ENCODE results near the gene SEMA3F. TPM values are rescaled to one million over a fixed set of nuclear protein-coding genes. Genes with fewer than 3 reads are reported as not detected.

SEMA3F gene
- total and polyA plus RNA-seq, 2 of the 4 experiments (the other 2 are of a cell fraction): 7.3 to 23.3 TPM

DNA sequence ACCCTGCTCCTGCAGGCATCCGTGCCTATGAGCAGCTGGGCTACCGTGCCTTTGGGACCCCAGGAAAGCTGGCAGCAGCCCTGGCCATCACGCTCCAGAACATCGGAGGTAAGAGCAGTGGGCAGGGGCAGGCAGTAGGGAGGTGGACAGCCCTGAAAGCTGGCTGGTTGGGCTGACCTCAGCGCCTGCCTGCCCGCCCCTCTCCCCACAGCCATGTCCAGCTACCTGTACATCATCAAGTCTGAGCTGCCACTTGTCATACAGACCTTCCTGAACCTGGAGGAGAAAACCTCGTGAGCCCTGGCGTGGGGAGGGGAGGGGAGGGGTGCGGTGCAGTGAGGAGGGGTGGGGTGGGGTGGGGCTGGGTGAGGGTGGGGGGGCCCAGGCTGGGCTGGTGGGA lies 60.4 kb downstream of the SEMA3F start:
- in situ Hi-C loops (cut with MboI; ENCODE audit: low sequenced_read_pairs): no loop called here
- H3K27ac ChIP-seq (ENCODE audit: insufficient read depth, low read length): no peak overlapping the region

More for the DNA sequence above, 60.4 kb downstream of the SEMA3F start:
- ChIA-PET CTCF (interaction anchor here (1.4 kb wide), 1 partner anchor 11 kb away, joined by 4 read pairs; no protein-coding TSS in a partner anchor), POLR2A (ENCODE audit: unreplicated experiment) (no interaction called here)
- no CpG with 5 or more reads among the region's 9 CpGs for WGBS, 2 experiments (ENCODE audit: extremely low coverage in 2 of 2, insufficient read length in 1 of 2)
- no TSS peak for BruUV-seq (replicated peaks)
- peaks cover 25% of the 10 kb centered on the region; the same call in 1 of the 2 replicates for H3K27me3 ChIP-seq (ENCODE audit: control insufficient read depth, insufficient read depth, low read length)
- intact Hi-C loops (cut with micrococcal nuclease): no loop called here
- no peak overlapping the region for H3K4me2 ChIP-seq (ENCODE audit: low read depth, low read length)
- H3K36me3 ChIP-seq (ENCODE audit: control insufficient read depth, insufficient read depth, low read length): no peaks in the 10 kb centered on the region
- no peak overlapping the region for H4K91ac ChIP-seq (ENCODE audit: insufficient read depth, low read depth, low read length)
- TF ChIP-seq BHLHE40 (IDR thresholded peaks at IDR 0.05; ENCODE audit: low read depth, low read length) (no peak), CHD1 (IDR thresholded peaks at IDR 0.05; ENCODE audit: low read depth, low read length) (no peak), POLR2A (IDR thresholded peaks at IDR 0.05; ENCODE audit: low read depth, low read length) (no peak), ELK1 (IDR thresholded peaks at IDR 0.05; ENCODE audit: borderline replicate concordance, low read depth, low read length) (no peak), CTCF (conservative IDR thresholded peaks at IDR 0.05; ENCODE audit: low read depth, low read length) (no peak), NFE2L2 (IDR thresholded peaks at IDR 0.05; ENCODE audit: low read depth, low read length) (no peak), MAFK (IDR thresholded peaks at IDR 0.05; ENCODE audit: low read depth, low read length) (no peak), FOS (IDR thresholded peaks at IDR 0.05; ENCODE audit: low read depth, low read length) (no peak), SMC3 (IDR thresholded peaks at IDR 0.05; ENCODE audit: low read depth, low read length) (no peak), RAD21 (IDR thresholded peaks at IDR 0.05; ENCODE audit: low read length) (no peak), MXI1 (IDR thresholded peaks at IDR 0.05; ENCODE audit: borderline replicate concordance, low read depth, low read length) (no peak), RCOR1 (IDR thresholded peaks at IDR 0.05; ENCODE audit: insufficient replicate concordance, low read length) (no peak), CEBPB (IDR thresholded peaks at IDR 0.05; ENCODE audit: low read depth, low read length) (no peak), RFX5 (IDR thresholded peaks at IDR 0.05; ENCODE audit: low read depth, low read length) (no peak), MAZ (IDR thresholded peaks at IDR 0.05; ENCODE audit: borderline replicate concordance, low read depth, low read length) (no peak)
- TF ChIP-seq, protein P1, sequence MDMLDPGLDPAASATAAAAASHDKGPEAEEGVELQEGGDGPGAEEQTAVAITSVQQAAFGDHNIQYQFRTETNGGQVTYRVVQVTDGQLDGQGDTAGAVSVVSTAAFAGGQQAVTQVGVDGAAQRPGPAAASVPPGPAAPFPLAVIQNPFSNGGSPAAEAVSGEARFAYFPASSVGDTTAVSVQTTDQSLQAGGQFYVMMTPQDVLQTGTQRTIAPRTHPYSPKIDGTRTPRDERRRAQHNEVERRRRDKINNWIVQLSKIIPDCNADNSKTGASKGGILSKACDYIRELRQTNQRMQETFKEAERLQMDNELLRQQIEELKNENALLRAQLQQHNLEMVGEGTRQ (IDR thresholded peaks at IDR 0.05; ENCODE audit: low read depth, low read length): no peak
- H3K79me1 ChIP-seq (ENCODE audit: low read depth in 1 of 2, low read length in 2 of 2): no peaks in the 10 kb centered on the region
- no peaks in the 10 kb centered on the region for H3K9me1 ChIP-seq (ENCODE audit: insufficient read depth, low read length)
- no peaks in the 10 kb centered on the region for H4K20me1 ChIP-seq (ENCODE audit: insufficient read depth, low read length)
- H3K9me3 ChIP-seq (ENCODE audit: control insufficient read depth, insufficient read depth, low read length): no peaks in the 10 kb centered on the region
- no peak overlapping the region for H2BK20ac ChIP-seq (ENCODE audit: low read depth, low read length)
- no peak overlapping the region for H3K18ac ChIP-seq (ENCODE audit: low read depth, low read length)
- H3K56ac ChIP-seq (ENCODE audit: extremely low read depth, insufficient read depth, low read length): no peak overlapping the region
- dilution Hi-C loops (cut with HindIII; ENCODE audit: low sequenced_read_pairs, unreplicated experiment): no loop called here
- H2BK120ac ChIP-seq (ENCODE audit: low read depth, low read length): no peak overlapping the region
- ATAC-seq (ENCODE audit: low read depth): no peak
- no peak overlapping the region for H3K4ac ChIP-seq (ENCODE audit: low read depth, low read length)
- H2BK5ac ChIP-seq (ENCODE audit: low read depth, low read length, poor library complexity, severe bottlenecking): no peak overlapping the region
- H3K23ac ChIP-seq (ENCODE audit: low read depth, low read length): no peak overlapping the region
- DNase-seq: no peak
- H2AFZ ChIP-seq (replicated peaks; ENCODE audit: low read length, poor library complexity): no peak overlapping the region
- peaks cover 2% of the 10 kb centered on the region; the same call in 1 of the 2 replicates for H3K4me1 ChIP-seq (ENCODE audit: control insufficient read depth, insufficient read depth, low read length)
- H2AK5ac ChIP-seq (ENCODE audit: low read depth, low read length): no peak overlapping the region
- no peak overlapping the region for H4K5ac ChIP-seq (ENCODE audit: low read depth, low read length)
- no peak overlapping the region for H2BK15ac ChIP-seq (ENCODE audit: low read depth, low read length)
- no peak overlapping the region for H2AK9ac ChIP-seq (replicated peaks; ENCODE audit: low read depth, low read length, poor library complexity)
- H3K4me3 ChIP-seq (ENCODE audit: insufficient read depth, low read depth, low read length): no peak overlapping the region
- no peak overlapping the region for H3K14ac ChIP-seq (replicated peaks; ENCODE audit: low read depth, low read length)
- no peak overlapping the region for H3K9ac ChIP-seq (ENCODE audit: low read depth, low read length)
- no peak overlapping the region for H4K8ac ChIP-seq (ENCODE audit: low read depth in 2 of 2, low read length in 2 of 2)
